Measurements from ENCODE around the gene PRR23A. TPM values are rescaled to one million over a fixed set of nuclear protein-coding genes. Genes with fewer than 3 reads are reported as not detected.

Gene PRR23A
- total and polyA plus RNA-seq, 2 of the 8 experiments (the other 6 are each of a cell fraction or from before 2014, with no cell fraction given): not detected

- TF ChIP-seq CTCF (IDR thresholded peaks at IDR 0.05; ENCODE audit: control extremely low read depth in 1 of 3, insufficient read depth in 1 of 3, low read depth in 1 of 3, low read length in 3 of 3): no peak
- TF ChIP-seq CHD2 (IDR thresholded peaks at IDR 0.05; ENCODE audit: low read length): no peak
These were observed 31.4 kb upstream of the PRR23A start (continued) for GRCh38 chr3:139037478-139037877.

Measured in H1 (cell line).